ENCODE results near the gene STK32C. TPM values are rescaled to one million over a fixed set of nuclear protein-coding genes. Genes with fewer than 3 reads are reported as not detected.

STK32C gene
- total and polyA plus RNA-seq, 3 donors from 2014 or later = 33.9 to 49.0 (median 34.2) TPM

DNA sequence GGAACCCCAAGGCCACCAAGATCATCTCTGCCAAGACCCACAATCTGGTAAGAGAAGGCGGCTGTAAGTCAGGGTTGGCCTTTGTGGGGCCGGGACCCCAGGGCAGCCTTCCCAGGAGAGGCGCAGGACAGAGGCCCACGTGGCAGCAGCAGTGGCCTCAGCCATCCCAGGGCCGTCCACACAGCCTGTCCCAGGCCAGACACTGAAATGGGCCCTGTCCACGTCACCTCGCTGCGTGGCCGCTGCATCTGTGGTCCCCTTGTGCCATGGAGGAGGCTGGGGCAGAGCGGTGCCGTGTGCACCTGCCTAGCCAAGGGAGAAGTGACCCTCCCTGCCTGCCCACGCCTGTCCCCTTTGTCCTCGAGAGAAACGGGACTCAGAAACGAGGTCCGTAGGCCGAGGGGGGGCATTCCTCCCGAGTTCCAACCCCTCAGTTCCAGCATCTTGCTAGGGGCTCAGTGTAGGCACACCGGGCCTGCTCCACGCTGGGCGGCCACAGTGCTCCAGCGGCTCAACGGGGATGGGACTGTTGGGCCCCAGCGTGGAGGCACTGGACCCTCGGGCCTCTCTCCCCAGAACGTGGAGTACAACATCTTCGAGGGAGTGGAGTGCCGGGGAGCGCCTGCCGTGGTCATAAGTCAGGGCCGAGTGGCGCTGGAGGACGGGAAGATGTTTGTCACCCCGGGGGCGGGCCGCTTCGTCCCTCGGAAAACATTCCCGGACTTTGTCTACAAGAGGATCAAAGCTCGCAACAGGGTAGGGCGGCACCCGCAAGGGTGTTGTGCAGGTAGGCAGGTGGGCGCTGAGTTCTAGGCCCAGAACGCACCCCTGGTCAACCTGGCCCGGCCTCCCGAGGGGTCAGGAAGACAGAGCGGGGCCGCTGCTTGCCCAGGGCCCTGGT is 105.4 kb downstream of the STK32C start:
- no peak overlapping the region for H3K4me3 ChIP-seq
- DNase-seq = no peak
- WGBS, 2 donors = 90% methylated on average over 24 to 47 of the region's 48 CpGs
- H3K36me3 ChIP-seq (ENCODE audit: low read depth, missing control alignments) = no peaks in the 10 kb centered on the region
- no peak overlapping the region for H3K27ac ChIP-seq
- no peaks in the 10 kb centered on the region for H3K4me1 ChIP-seq
- TF ChIP-seq, protein P1, sequence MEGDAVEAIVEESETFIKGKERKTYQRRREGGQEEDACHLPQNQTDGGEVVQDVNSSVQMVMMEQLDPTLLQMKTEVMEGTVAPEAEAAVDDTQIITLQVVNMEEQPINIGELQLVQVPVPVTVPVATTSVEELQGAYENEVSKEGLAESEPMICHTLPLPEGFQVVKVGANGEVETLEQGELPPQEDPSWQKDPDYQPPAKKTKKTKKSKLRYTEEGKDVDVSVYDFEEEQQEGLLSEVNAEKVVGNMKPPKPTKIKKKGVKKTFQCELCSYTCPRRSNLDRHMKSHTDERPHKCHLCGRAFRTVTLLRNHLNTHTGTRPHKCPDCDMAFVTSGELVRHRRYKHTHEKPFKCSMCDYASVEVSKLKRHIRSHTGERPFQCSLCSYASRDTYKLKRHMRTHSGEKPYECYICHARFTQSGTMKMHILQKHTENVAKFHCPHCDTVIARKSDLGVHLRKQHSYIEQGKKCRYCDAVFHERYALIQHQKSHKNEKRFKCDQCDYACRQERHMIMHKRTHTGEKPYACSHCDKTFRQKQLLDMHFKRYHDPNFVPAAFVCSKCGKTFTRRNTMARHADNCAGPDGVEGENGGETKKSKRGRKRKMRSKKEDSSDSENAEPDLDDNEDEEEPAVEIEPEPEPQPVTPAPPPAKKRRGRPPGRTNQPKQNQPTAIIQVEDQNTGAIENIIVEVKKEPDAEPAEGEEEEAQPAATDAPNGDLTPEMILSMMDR (IDR thresholded peaks at IDR 0.05) = no peak
- no peak for TF ChIP-seq POLR2A (IDR thresholded peaks at IDR 0.05)
- no peaks in the 10 kb centered on the region for H3K27me3 ChIP-seq
- H3K9me3 ChIP-seq = no peaks in the 10 kb centered on the region
- intact Hi-C loops (cut with DNase I; ENCODE audit: low total_unique reads) = no loop called here

DNA sequence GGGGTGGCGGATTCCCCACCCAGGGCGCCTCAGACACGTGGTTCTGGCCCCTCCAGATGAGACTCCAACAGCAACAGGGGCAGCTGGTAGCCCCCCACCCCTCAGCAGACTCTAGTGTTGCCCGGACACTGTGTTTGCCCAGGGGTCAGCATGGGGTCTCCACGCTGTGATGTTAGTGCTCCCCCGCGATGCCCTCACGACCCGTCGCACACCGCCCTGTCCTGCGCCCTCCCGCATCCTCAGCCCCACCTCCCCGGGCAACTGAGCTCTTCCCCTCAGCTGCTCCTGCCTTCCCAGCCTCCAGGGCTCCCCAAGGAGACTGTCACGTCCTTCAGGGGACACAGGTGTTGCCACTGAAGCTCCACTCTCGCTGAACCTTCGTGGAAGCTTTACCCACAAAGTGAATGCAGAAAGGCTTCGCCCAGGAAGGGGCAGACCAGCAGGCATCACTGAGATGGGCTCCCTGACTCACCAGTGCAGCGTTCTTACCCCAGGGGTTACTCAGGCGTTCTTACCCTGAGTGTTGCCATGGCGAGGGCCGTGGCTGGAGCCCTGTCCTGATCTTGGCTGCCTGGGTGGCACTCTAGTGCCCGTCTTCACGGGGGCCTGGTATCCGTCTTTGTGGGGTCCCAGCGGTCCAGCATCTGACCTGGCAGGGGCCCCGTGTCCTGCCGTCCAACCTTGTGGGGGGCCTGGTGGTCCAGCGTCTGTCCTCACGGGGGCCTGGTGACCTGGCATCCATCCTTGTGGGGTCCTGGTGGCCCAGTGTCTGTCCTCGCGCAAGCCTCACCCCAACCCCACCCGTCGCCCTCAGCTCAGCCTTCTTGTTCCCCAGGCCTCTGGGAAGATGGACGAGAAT is 106.4 kb downstream of the STK32C start:
- H3K4me1 ChIP-seq = no peaks in the 10 kb centered on the region
- H3K27me3 ChIP-seq = no peaks in the 10 kb centered on the region
- H3K4me3 ChIP-seq = no peak overlapping the region
- no peak for TF ChIP-seq POLR2A (IDR thresholded peaks at IDR 0.05)
- TF ChIP-seq, protein P1 (IDR thresholded peaks at IDR 0.05) = no peak
- no peaks in the 10 kb centered on the region for H3K36me3 ChIP-seq (ENCODE audit: low read depth, missing control alignments)
- no peaks in the 10 kb centered on the region for H3K9me3 ChIP-seq
- intact Hi-C loops (cut with DNase I; ENCODE audit: low total_unique reads) = no loop called here
- no peak for DNase-seq
- H3K27ac ChIP-seq = no peak overlapping the region
- WGBS, 2 donors = 81 to 91% methylated on average over 12 to 35 of the region's 35 CpGs

DNA sequence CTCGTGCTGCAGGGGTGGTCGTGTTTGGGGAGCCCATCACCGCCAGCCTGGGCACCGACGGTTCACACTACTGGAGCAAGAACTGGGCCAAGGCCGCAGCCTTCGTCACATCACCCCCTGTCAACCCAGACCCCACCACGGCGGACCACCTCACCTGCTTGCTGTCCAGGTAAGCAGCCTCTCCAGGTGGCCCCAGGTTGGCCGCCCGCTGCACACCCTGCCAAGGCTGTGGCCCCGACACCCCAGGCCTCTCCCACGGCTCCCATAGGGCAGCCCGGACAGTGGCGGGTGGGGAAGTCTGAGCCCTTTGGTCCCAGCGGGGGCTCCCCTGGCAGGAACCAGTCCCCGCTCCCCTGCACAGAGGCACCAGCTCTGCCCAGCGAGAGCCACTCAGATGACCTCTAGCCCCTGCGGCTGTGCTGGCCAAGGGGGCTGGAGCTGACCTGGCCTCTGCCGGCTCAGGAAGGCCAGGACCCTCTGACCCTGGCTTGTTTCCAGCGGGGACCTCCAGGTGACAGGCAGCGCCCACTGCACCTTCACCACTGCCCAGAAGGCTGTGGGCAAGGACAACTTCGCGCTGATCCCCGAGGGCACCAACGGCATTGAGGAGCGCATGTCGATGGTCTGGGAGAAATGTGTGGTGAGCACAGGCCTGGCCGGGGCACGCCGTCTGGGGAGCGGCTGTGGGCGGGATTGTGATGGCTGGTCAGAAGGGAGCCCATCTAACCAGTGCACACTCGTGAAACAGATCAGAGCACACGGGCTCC is 107.2 kb downstream of the STK32C start:
- Histone ChIP-seq H3K27me3 (no peaks in the 10 kb centered on the region), H3K4me1 (no peaks in the 10 kb centered on the region), H3K4me3 (no peak overlapping the region), H3K9me3 (no peaks in the 10 kb centered on the region), H3K27ac (no peak overlapping the region), H3K36me3 (ENCODE audit: low read depth, missing control alignments) (no peaks in the 10 kb centered on the region)
- WGBS, 2 donors = 90 to 95% methylated on average over 11 to 35 of the region's 35 CpGs
- intact Hi-C loops (cut with DNase I; ENCODE audit: low total_unique reads) = no loop called here
- TF ChIP-seq, protein P1 (IDR thresholded peaks at IDR 0.05) = no peak
- TF ChIP-seq POLR2A (IDR thresholded peaks at IDR 0.05) = no peak
- DNase-seq = no peak

DNA sequence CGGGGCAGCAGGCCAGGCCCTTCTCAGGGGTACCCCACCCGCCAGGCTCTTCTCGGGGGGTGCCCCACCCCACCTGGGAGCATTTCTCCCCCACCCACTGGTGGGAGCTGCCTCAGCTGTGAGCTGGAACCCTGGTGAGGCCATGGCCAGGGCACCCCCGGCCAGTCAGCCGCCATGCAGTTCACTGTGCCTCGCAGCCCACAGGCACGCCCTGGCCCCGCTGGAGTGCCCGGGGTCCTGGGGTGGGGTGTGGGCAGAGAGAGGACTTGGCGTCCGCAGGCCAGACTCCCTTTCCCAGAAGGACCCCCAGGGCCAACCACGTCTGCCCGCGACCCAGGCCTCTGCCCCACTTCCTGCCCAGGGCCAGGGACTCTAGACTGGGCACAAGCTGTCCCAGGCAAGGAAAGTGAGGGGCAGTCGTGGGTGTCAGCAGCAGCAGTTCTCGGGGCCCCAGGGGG is 107.9 kb downstream of the STK32C start:
- Histone ChIP-seq H3K27ac (no peak overlapping the region), H3K36me3 (ENCODE audit: low read depth, missing control alignments) (no peaks in the 10 kb centered on the region), H3K9me3 (no peaks in the 10 kb centered on the region), H3K4me3 (no peak overlapping the region), H3K27me3 (no peaks in the 10 kb centered on the region), H3K4me1 (no peaks in the 10 kb centered on the region)
- no peak for TF ChIP-seq POLR2A (IDR thresholded peaks at IDR 0.05)
- intact Hi-C loops (cut with DNase I; ENCODE audit: low total_unique reads) = no loop called here
- DNase-seq = no peak
- WGBS, 2 donors = 94 to 100% methylated on average over 1 to 16 of the region's 16 CpGs

Measured in testis (tissue), 3 donors.